BE2C (cell line): ENCODE data around the gene CPS1.

Experiments used
- DNase-seq: peaks from one replicate; pipeline ENCODE4 v3.0.0-alpha.2; 2020
- H3K27me3 ChIP-seq: fragments of 250-450 bp; sonication (Bioruptor Pico); 2 replicates; pipeline ENCODE4 v1.5.1; 2020; ENCODE audit warnings: mild to moderate bottlenecking
- H3K36me3 ChIP-seq: fragments of 250-450 bp; sonication (Bioruptor Pico); 2 replicates; pipeline ENCODE4 v1.5.1; 2020; ENCODE audit warnings: mild to moderate bottlenecking
- H3K4me1 ChIP-seq: fragments of 250-450 bp; sonication (Bioruptor Pico); 2 replicates; pipeline ENCODE4 v1.5.1; 2020
- H3K4me3 ChIP-seq: 2 replicates; pipeline ENCODE4 v1.5.1; 2011; ENCODE audit warnings: low read depth, low read length
- H3K9me3 ChIP-seq: fragments of 250-450 bp; sonication (Bioruptor Pico); 2 replicates; pipeline ENCODE4 v1.5.1; 2020
- TF ChIP-seq, protein P1 (sequence below): IDR thresholded peaks from 2 replicates; pipeline ENCODE4 v1.5.1; 2012; ENCODE audit warnings: mild to moderate bottlenecking, low read depth, low read length

Gene CPS1

DNA sequence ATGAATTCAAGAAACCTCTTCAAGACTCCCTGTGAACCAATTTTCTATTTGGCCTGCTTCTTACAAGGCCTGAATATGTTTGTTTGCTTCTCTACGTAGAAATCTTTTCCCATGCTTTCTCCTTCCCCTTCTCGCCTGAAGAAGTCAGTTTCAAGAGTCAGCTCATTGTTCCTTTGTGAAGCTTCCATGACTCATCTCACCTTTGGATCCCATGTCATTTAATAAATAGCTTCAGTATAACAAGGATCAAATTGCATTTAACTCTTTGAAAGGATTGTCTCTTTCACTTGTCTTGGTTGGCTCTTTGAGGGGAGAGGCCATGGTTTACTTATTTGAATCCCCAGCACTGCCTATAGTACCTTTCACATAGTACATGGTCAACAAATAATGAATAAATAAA is 28.4 kb downstream of the CPS1 start:
- H3K9me3 ChIP-seq: no peaks in the 10 kb centered on the region
- no peak for DNase-seq
- H3K4me3 ChIP-seq: no peak overlapping the region
- no peaks in the 10 kb centered on the region for H3K36me3 ChIP-seq
- TF ChIP-seq, protein P1, sequence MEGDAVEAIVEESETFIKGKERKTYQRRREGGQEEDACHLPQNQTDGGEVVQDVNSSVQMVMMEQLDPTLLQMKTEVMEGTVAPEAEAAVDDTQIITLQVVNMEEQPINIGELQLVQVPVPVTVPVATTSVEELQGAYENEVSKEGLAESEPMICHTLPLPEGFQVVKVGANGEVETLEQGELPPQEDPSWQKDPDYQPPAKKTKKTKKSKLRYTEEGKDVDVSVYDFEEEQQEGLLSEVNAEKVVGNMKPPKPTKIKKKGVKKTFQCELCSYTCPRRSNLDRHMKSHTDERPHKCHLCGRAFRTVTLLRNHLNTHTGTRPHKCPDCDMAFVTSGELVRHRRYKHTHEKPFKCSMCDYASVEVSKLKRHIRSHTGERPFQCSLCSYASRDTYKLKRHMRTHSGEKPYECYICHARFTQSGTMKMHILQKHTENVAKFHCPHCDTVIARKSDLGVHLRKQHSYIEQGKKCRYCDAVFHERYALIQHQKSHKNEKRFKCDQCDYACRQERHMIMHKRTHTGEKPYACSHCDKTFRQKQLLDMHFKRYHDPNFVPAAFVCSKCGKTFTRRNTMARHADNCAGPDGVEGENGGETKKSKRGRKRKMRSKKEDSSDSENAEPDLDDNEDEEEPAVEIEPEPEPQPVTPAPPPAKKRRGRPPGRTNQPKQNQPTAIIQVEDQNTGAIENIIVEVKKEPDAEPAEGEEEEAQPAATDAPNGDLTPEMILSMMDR: no peak
- H3K27me3 ChIP-seq: no peaks in the 10 kb centered on the region
- no peaks in the 10 kb centered on the region for H3K4me1 ChIP-seq

DNA sequence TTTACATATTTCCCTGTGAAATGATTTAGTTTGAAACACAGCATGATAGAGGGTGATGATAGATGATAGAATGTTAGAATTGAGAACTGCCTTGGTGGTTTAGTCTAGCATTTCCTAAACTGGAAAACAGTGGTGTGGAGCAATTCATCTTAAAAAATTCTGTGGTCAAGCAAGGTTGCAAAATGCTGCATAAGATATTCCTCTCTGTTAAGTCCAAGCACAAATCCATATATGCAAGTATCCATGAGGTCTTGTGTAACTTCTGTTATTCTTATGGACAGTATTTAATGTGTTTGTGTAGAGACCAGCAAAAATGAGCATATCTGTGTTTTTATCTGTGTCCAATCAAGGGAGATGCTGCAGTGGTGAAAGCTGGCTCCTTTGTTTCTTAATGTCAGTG is 30.0 kb downstream of the CPS1 start:
- no peak overlapping the region for H3K4me3 ChIP-seq
- H3K9me3 ChIP-seq: no peaks in the 10 kb centered on the region
- H3K4me1 ChIP-seq: no peaks in the 10 kb centered on the region
- no peak for DNase-seq
- no peaks in the 10 kb centered on the region for H3K27me3 ChIP-seq
- TF ChIP-seq, protein P1: no peak
- no peaks in the 10 kb centered on the region for H3K36me3 ChIP-seq

DNA sequence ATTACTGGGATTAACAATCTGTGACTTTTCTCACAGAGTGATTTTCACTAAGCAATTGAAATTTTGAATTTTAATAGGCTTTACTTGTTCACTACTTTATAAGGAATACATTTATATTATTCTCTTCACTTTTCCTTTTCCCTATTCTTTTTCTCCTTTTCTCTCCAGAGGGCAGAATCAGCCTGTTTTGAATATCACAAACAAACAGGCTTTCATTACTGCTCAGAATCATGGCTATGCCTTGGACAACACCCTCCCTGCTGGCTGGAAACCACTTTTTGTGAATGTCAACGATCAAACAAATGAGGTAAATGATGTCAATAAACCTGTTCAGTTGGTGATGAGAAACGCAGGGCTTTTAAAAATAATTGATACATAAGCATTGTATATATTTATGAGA is 35.3 kb downstream of the CPS1 start:
- no peaks in the 10 kb centered on the region for H3K36me3 ChIP-seq
- no peak overlapping the region for H3K4me3 ChIP-seq
- TF ChIP-seq, protein P1: no peak
- no peaks in the 10 kb centered on the region for H3K9me3 ChIP-seq
- no peaks in the 10 kb centered on the region for H3K4me1 ChIP-seq
- DNase-seq: no peak
- H3K27me3 ChIP-seq: no peaks in the 10 kb centered on the region

- no peaks in the 10 kb centered on the region for H3K9me3 ChIP-seq
- no peaks in the 10 kb centered on the region for H3K36me3 ChIP-seq
- DNase-seq: no peak
- TF ChIP-seq, protein P1: no peak
- H3K4me1 ChIP-seq: no peaks in the 10 kb centered on the region
- H3K27me3 ChIP-seq: no peaks in the 10 kb centered on the region
- no peak overlapping the region for H3K4me3 ChIP-seq
Observed at GRCh38 chr2:210592726-210593125, 36.3 kb downstream of the CPS1 start.

GRCh38 chr2:210593166-210593565 is 36.8 kb downstream of the CPS1 start:
- TF ChIP-seq, protein P1: no peak
- H3K27me3 ChIP-seq: no peaks in the 10 kb centered on the region
- no peaks in the 10 kb centered on the region for H3K36me3 ChIP-seq
- H3K4me3 ChIP-seq: no peak overlapping the region
- no peaks in the 10 kb centered on the region for H3K9me3 ChIP-seq
- DNase-seq: no peak
- H3K4me1 ChIP-seq: no peaks in the 10 kb centered on the region

DNA sequence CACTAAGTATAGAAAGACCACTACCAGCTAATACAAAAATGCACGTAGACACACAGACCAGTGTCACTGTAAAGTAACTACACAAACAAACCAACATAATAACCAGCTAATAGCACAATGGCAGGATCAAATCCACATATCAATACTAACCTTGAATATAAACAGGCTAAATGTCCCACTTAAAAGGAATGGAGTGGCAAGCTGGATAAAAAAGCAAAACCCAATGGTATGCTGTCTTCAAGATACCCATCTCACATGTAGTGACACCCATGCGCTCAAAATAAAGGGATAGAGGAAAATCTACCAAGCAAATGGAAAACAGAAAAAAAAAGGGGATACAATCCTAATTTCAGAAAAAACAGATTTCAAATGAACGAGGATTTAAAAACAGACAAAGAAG is 41.8 kb downstream of the CPS1 start:
- no peak for DNase-seq
- Histone ChIP-seq H3K9me3 (no peaks in the 10 kb centered on the region), H3K4me1 (no peaks in the 10 kb centered on the region), H3K27me3 (no peaks in the 10 kb centered on the region), H3K36me3 (no peaks in the 10 kb centered on the region), H3K4me3 (no peak overlapping the region)
- TF ChIP-seq, protein P1: no peak
